Measurements from ENCODE around the gene NPC1L1.

Gene NPC1L1

DNA sequence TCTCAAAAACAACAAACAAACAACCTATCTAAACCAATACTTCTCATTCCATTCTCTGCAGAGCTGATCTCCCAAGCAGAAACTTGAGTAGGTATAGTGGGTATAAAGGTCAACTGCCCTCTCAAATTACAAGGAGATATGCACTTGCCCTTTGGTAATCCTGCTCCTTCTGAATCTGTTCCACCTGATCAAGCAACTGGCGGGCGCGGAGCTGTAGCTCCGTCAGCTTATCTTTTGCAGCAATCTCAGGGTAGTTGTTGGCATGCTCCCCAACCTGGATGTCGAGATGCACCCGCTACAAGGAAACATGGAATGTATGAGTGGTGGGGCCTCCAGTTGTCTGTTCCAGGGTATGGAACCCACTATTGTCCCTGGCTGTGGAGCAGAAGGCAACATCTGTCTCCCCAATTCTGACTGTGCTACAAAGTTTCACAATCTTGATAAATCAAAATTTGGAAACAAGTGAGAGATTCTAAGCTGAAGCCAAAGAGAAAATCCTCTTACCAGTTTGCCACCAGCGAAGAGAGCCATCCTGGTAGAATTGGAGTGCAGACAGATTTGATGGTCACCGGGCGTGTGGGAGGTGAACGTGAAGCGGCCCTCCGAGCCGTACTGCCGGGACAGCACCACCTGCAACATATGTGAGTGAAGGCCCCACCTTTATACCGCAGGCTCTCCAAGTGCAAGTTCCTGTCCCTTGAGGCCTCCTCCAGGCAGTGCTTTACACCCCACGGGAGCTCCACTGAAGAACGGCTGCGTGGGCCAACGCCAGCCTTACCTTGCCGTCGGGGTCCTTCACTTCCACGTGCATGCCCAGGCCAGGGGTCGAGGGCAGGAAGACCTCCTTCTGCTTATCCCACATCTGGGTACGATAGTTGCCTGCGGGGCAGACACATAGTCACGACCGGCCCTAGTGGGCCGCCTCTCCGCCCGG lies 40.1 kb upstream of the NPC1L1 start:
- TF ChIP-seq, protein P1, sequence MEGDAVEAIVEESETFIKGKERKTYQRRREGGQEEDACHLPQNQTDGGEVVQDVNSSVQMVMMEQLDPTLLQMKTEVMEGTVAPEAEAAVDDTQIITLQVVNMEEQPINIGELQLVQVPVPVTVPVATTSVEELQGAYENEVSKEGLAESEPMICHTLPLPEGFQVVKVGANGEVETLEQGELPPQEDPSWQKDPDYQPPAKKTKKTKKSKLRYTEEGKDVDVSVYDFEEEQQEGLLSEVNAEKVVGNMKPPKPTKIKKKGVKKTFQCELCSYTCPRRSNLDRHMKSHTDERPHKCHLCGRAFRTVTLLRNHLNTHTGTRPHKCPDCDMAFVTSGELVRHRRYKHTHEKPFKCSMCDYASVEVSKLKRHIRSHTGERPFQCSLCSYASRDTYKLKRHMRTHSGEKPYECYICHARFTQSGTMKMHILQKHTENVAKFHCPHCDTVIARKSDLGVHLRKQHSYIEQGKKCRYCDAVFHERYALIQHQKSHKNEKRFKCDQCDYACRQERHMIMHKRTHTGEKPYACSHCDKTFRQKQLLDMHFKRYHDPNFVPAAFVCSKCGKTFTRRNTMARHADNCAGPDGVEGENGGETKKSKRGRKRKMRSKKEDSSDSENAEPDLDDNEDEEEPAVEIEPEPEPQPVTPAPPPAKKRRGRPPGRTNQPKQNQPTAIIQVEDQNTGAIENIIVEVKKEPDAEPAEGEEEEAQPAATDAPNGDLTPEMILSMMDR (IDR thresholded peaks at IDR 0.05): no peak

DNA sequence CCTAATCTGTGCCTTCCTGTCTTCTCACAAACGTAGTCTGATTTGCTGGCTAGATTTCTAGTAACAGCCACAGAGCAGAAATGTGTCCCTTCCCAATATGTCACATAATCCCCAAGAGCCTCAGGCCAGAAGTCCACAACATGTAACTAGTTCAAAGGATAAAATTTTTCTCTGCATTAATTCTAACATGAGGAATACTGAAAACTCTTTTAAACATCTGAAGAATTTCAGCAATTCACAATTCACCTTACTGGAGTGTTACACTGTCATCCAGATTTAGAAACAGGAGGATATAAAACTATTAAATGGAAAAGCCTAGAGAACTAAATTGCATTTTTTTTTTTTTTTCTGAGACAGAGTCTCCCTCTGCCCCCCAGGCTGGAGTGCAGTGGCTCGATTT lies 35.1 kb upstream of the NPC1L1 start:
- TF ChIP-seq, protein P1 (IDR thresholded peaks at IDR 0.05): no peak

DNA sequence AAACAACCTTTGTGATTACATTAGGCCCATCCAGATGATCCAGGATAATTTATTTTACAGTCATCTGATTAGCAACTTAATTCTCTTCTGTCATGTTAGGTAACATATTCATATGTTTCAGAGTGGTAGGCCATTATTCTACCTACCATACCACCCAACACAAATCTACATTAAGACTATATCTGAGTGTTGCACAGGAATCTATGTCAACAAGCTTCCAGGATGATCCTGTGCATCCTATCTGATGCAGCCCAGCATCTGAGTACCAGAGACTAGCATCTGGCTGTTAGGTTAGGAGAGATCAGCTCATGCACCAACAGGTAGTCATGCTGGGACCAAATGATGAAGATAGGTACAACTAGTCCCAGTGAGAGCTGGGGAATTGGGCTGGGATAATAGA lies 33.9 kb upstream of the NPC1L1 start:
- TF ChIP-seq, protein P1 (IDR thresholded peaks at IDR 0.05): no peak

DNA sequence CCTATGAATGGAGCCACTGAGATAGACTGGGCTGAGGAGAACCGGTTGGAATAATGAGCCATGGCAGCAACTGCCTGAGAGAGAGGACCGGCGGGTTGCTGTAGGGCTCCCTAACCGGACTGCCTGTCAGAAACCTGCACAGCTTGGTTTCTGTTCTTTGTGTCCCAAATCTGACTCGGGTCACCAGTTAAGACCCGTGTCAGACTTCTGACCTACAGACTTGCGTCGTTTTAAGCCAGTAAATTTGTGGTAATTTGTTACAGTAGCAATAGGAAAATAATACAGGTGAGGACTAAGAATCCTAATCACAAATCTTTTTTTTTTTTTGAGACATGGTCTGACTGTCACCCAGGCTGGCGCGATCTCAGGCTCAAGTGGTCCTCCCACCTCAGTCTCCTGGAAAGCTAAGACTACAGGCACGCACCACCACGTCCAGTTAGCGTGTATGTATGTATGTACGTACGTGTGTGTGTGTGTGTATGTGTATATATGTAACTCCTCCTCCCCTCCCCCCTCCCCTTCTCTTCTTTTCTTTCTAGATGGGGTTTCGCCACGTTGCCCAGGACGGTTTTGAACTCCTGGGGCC lies 33.2 kb upstream of the NPC1L1 start:
- TF ChIP-seq, protein P1 (IDR thresholded peaks at IDR 0.05): no peak

DNA sequence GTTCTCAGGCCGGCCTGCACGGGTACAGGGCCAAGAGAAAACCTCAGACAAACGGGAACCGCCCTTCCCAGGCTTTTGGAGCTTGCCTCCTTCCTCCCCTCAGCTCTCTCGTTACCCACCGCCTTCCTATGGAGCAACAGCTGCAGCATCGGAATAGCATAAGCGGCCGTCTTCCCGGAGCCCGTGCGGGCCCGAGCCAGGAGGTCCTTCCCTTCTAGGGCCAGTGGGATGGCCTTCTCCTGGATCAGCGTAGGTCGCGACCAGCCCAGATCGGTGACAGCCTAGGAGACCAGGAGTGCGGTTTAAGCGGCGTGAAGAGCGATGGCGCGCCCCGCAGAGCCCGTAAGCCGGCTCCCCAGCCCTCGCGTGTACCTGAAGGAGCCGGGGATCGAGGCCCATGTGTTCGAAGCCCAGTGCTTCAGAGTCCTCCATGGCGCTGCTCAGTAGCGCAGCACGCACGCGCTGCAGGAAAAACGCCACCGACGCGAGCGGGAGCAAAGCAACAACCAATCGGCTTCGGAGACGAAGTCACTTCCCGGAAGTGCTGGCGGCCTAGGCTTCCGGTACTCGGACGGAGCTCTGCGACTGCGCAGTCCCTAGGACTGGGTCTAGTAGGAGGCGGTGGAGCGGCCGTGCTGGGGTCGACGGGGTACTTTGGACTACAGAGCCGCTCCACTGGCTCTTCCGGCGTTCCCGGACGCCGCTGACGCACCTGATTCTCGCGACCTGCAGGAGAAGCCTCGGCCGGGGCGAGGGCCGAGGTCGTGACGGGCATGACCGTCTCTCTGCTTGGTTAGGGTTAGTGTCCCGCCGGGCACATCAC lies 32.5 kb upstream of the NPC1L1 start, which contains the start of gene DDX56:
TSS of gene DDX56 (minus strand) at position 445 of the 823 bp plus-strand sequence. CDS start at position 432, 13 bp downstream.
- TF ChIP-seq, protein P1 (IDR thresholded peaks at IDR 0.05): no peak

DNA sequence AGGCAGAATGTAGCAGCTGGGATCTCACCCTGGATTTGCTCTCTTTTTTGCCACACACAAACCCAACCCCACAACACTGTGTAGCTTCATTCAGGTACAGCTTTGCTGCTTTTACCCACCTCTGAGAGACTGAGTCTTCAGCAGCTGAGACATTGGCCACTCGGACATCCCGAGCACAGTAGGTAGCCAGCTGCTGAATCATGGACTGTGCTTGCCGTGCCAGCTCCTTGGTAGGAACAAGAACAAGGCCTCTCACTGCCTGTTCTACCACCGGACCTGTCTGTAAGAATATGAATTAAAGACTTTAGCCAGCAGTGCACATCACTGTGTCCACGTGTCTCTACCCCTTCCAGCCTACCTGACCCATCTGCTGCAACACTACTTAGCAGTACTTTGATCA lies 31.6 kb upstream of the NPC1L1 start:
- TF ChIP-seq, protein P1 (IDR thresholded peaks at IDR 0.05): no peak

DNA sequence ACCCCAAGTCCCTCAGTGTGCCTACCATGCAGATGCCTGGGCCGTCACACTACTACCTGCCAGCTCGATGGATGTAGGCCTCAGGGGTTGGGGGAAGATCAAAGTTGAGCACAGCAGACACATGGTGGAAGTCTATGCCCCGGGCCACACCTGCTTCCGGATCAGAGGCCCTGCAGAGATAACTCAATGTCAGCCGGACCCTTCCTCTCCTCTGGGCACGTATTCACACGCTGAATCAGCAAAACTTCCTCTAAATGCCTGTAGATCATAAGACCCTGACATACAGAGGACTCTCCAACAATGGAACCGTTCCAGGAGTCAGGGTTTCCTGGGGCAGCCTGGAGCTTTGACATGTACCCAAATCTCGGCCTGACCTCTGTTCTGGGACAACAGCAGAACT lies 28.8 kb upstream of the NPC1L1 start:
- TF ChIP-seq, protein P1 (IDR thresholded peaks at IDR 0.05): no peak

Data from LNCAP (cell line).